ENCODE results near the gene ZNF133. TPM values are rescaled to one million over a fixed set of nuclear protein-coding genes. Genes with fewer than 3 reads are reported as not detected.

Gene ZNF133
- total and polyA plus RNA-seq, 2 donors (not counting 1 experiment from before 2014, with no cell fraction given) = 13.7 to 14.9 TPM

DNA sequence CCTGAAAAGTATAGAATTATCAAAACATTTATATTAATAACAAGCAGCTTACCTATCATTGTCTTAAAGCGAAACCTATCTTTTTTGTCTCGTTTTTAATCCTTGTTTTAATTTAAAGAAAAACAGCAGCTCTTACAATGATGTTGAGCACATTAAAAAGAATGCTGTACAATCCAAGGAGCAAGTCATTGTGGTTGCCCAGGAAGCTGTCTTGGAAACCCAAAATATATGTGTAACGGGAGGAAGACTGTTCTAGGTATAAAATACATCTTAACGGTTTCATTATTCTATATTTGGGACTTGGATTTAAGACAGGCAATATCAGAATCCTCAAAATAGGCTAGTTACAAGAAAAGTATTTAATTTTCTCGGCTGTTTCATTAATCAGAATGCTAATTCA, 21.7 kb downstream of the ZNF133 start:
- Histone ChIP-seq H3K4me1 (ENCODE audit: control insufficient read depth in 2 of 2, insufficient read depth in 2 of 2, low read length in 2 of 2) (no peaks in the 10 kb centered on the region), H3K79me2 (ENCODE audit: control insufficient read depth, insufficient read depth, low read length) (no peaks in the 10 kb centered on the region), H3K9me3 (ENCODE audit: control extremely low read depth in 1 of 3, control insufficient read depth in 2 of 3, insufficient read depth in 1 of 3, low read length in 2 of 3) (no peaks in the 10 kb centered on the region), H3K27me3 (replicated peaks in 1 of 4; ENCODE audit: control extremely low read depth in 1 of 4, control insufficient read depth in 3 of 4, insufficient read depth in 4 of 4, low read length in 3 of 4) (no peaks in the 10 kb centered on the region), H2AFZ (ENCODE audit: insufficient read depth, low read depth, low read length, poor library complexity, severe bottlenecking) (no peak overlapping the region), H3K9ac (ENCODE audit: low read length) (no peak overlapping the region), H3K4me2 (replicated peaks; ENCODE audit: low read depth, low read length, poor library complexity, severe bottlenecking) (no peak overlapping the region), H3K27ac (ENCODE audit: low read length in 2 of 2) (no peak overlapping the region), H3K36me3 (replicated peaks in 1 of 2; ENCODE audit: control extremely low read depth in 1 of 2, control insufficient read depth in 1 of 2, extremely low read depth in 1 of 2, insufficient read depth in 2 of 2, low read length in 1 of 2) (peaks cover 5 to 6% of the 10 kb centered on the region in 2 experiments), H3K4me3 (ENCODE audit: control extremely low read depth in 1 of 5, extremely low read depth in 1 of 5, insufficient read depth in 1 of 5, low read depth in 2 of 5, low read length in 4 of 5) (no peak overlapping the region), H4K20me1 (ENCODE audit: control insufficient read depth, insufficient read depth, low read length, poor library complexity, severe bottlenecking) (no peaks in the 10 kb centered on the region)
- POLR2A ChIA-PET = no interaction called here
- no peaks in the 10 kb centered on the region for H3K27me3 Mint-ChIP-seq
- no CpG with 5 or more reads among the region's 5 CpGs for WGBS (ENCODE audit: insufficient coverage)
- CTCF ChIA-PET = no interaction called here
- H3K27ac Mint-ChIP-seq = no peak overlapping the region
- ATAC-seq (ENCODE audit: low read depth) (no peak), DNase-seq (no peak)
- TF ChIP-seq EZH2 (IDR thresholded peaks at IDR 0.05; ENCODE audit: borderline replicate concordance, insufficient read depth, low read depth, low read length, poor library complexity, severe bottlenecking) = no peak
- TF ChIP-seq, protein P1, sequence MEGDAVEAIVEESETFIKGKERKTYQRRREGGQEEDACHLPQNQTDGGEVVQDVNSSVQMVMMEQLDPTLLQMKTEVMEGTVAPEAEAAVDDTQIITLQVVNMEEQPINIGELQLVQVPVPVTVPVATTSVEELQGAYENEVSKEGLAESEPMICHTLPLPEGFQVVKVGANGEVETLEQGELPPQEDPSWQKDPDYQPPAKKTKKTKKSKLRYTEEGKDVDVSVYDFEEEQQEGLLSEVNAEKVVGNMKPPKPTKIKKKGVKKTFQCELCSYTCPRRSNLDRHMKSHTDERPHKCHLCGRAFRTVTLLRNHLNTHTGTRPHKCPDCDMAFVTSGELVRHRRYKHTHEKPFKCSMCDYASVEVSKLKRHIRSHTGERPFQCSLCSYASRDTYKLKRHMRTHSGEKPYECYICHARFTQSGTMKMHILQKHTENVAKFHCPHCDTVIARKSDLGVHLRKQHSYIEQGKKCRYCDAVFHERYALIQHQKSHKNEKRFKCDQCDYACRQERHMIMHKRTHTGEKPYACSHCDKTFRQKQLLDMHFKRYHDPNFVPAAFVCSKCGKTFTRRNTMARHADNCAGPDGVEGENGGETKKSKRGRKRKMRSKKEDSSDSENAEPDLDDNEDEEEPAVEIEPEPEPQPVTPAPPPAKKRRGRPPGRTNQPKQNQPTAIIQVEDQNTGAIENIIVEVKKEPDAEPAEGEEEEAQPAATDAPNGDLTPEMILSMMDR (IDR thresholded peaks at IDR 0.05) = no peak
- H3K9me3 Mint-ChIP-seq (ENCODE audit: insufficient read depth) = no peaks in the 10 kb centered on the region
- H3K4me1 Mint-ChIP-seq = no peaks in the 10 kb centered on the region
- no peak overlapping the region for H3K4me3 Mint-ChIP-seq
- intact Hi-C loops (cut with micrococcal nuclease) = no loop called here

DNA sequence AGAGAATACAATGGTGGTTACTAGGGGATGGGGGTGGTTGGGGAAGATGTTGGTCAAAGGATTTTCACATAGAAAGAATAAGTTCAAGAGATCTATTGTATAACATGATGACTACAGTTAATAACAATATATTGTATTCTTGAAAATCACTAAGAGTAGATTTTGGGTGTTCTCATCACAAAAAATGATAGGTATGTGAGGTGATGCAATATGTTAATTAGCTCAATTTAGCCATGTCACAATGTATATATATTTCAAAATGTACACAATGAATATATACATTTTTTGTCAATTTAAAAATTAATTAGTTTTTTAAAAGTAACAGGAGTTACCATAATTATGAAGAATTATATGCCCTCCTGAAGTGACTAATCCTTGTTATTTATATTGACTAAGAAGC, 22.3 kb downstream of the ZNF133 start:
- Mint-ChIP-seq H3K27me3 (no peaks in the 10 kb centered on the region), H3K4me1 (no peaks in the 10 kb centered on the region), H3K9me3 (ENCODE audit: insufficient read depth) (no peaks in the 10 kb centered on the region), H3K27ac (no peak overlapping the region), H3K4me3 (no peak overlapping the region)
- Histone ChIP-seq H3K27ac (ENCODE audit: low read length in 2 of 2) (no peak overlapping the region), H3K79me2 (ENCODE audit: control insufficient read depth, insufficient read depth, low read length) (no peaks in the 10 kb centered on the region), H3K9ac (ENCODE audit: low read length) (no peak overlapping the region), H3K4me3 (ENCODE audit: control extremely low read depth in 1 of 5, extremely low read depth in 1 of 5, insufficient read depth in 1 of 5, low read depth in 2 of 5, low read length in 4 of 5) (no peak overlapping the region), H3K9me3 (ENCODE audit: control extremely low read depth in 1 of 3, control insufficient read depth in 2 of 3, insufficient read depth in 1 of 3, low read length in 2 of 3) (no peaks in the 10 kb centered on the region), H3K27me3 (replicated peaks in 1 of 4; ENCODE audit: control extremely low read depth in 1 of 4, control insufficient read depth in 3 of 4, insufficient read depth in 4 of 4, low read length in 3 of 4) (no peaks in the 10 kb centered on the region), H3K36me3 (replicated peaks in 1 of 2; ENCODE audit: control extremely low read depth in 1 of 2, control insufficient read depth in 1 of 2, extremely low read depth in 1 of 2, insufficient read depth in 2 of 2, low read length in 1 of 2) (peaks cover 6 to 8% of the 10 kb centered on the region in 2 experiments), H4K20me1 (ENCODE audit: control insufficient read depth, insufficient read depth, low read length, poor library complexity, severe bottlenecking) (no peaks in the 10 kb centered on the region), H3K4me2 (replicated peaks; ENCODE audit: low read depth, low read length, poor library complexity, severe bottlenecking) (no peak overlapping the region), H2AFZ (ENCODE audit: insufficient read depth, low read depth, low read length, poor library complexity, severe bottlenecking) (no peak overlapping the region), H3K4me1 (ENCODE audit: control insufficient read depth in 2 of 2, insufficient read depth in 2 of 2, low read length in 2 of 2) (no peaks in the 10 kb centered on the region)
- DNase-seq = no peak
- ChIA-PET CTCF (no interaction called here), POLR2A (interaction anchor here (1.1 kb wide), 1 partner anchor 23 kb away, joined by 3 read pairs; the partner anchor contains the start of gene ZNF133)
- ATAC-seq (ENCODE audit: low read depth) = no peak
- TF ChIP-seq EZH2 (IDR thresholded peaks at IDR 0.05; ENCODE audit: borderline replicate concordance, insufficient read depth, low read depth, low read length, poor library complexity, severe bottlenecking) = no peak
- TF ChIP-seq, protein P1 (IDR thresholded peaks at IDR 0.05) = no peak
- intact Hi-C loops (cut with micrococcal nuclease) = no loop called here
